Measurements from ENCODE around the gene NR1H2.

GRCh38 chr19:50413531-50413930, 37.3 kb downstream of the NR1H2 start:
- no peak for TF ChIP-seq CTCF (IDR thresholded peaks at IDR 0.05)
- no peak for TF ChIP-seq POLR2A (IDR thresholded peaks at IDR 0.05)

Data from uterus (tissue), 2 donors.